Measurements from ENCODE around the gene NDOR1. TPM values are rescaled to one million over a fixed set of nuclear protein-coding genes. Genes with fewer than 3 reads are reported as not detected.
A peak's percentile ranks its signal among the peaks of the same experiment; 100 is the strongest.

NDOR1 gene
- total RNA-seq, 2 donors from 2014 or later: 6.6 TPM

DNA sequence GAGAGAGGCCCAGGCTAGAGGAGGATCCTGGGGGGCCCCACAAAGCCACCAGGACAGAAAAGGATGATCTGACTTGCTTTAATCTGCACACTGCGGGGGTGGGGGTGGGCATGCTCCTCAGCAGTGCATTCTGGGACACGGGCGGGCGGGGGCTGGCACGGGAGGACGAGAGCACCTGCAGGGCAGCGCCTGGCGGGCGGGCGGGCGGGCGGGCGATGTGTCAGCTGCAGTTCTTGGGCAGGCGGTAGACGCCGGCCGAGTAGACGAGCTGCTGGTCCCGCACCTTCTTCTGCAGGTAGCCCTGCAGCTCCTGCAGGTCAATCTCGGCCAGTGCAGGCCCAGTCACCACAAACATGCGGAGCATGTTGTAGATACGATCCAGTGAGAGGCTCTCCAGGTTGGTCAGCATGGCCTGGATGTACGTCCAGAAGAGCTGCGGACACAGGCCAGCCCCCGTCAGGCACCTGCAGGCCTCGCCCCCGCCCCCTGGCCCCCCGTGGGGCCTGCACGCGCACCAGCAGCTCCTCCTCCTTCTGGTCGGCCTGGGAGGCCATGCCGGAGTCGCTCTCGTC lies 30.7 kb upstream of the NDOR1 start:
- H3K4me1 ChIP-seq: peaks cover 0 to 2% of the 10 kb centered on the region in 2 donors
- H3K4me3 ChIP-seq: no peak overlapping the region
- peaks cover 6% of the 10 kb centered on the region for H3K36me3 ChIP-seq
- H3K27me3 ChIP-seq: no peaks in the 10 kb centered on the region
- H3K27ac ChIP-seq: no peak overlapping the region
- TF ChIP-seq, protein P1, sequence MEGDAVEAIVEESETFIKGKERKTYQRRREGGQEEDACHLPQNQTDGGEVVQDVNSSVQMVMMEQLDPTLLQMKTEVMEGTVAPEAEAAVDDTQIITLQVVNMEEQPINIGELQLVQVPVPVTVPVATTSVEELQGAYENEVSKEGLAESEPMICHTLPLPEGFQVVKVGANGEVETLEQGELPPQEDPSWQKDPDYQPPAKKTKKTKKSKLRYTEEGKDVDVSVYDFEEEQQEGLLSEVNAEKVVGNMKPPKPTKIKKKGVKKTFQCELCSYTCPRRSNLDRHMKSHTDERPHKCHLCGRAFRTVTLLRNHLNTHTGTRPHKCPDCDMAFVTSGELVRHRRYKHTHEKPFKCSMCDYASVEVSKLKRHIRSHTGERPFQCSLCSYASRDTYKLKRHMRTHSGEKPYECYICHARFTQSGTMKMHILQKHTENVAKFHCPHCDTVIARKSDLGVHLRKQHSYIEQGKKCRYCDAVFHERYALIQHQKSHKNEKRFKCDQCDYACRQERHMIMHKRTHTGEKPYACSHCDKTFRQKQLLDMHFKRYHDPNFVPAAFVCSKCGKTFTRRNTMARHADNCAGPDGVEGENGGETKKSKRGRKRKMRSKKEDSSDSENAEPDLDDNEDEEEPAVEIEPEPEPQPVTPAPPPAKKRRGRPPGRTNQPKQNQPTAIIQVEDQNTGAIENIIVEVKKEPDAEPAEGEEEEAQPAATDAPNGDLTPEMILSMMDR (IDR thresholded peaks at IDR 0.05): no peak
- DNase-seq (ENCODE audit: low spot score): no peak
- H3K9me3 ChIP-seq: no peaks in the 10 kb centered on the region

DNA sequence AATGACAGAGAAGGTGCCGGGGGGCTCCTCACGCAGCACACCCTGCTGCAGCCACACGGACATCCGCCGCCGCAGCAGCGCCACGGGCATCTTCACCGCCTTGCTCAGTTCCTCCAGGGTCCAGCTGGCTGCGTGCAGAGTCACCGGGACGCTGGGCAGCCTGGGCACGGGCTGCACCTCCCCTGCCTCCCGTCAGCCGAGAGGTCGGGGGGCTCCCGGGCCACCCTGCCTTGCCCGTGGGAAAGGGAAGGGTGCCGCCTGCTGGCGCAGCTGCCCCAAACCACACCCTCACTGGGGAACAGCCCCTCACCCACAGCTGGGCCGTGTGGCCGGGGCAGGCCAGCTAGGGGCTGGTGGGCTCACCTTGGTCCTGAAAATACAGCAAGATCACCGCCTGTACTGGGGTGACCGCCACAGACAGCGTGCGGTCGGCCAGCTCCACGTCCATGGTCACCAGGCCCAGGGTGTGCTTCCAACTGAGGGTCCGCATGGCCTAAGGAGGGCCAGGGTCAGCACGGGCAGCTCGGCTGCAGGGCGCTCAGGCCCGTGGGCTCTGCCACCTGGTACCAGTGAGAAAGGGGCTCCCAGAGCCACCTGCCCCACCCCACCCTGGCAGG lies 30.0 kb upstream of the NDOR1 start:
- H3K27ac ChIP-seq: no peak overlapping the region
- H3K4me1 ChIP-seq: no peaks in the 10 kb centered on the region
- H3K4me3 ChIP-seq: no peak overlapping the region
- peaks cover 13% of the 10 kb centered on the region for H3K36me3 ChIP-seq
- H3K27me3 ChIP-seq: no peaks in the 10 kb centered on the region
- DNase-seq (ENCODE audit: low spot score): no peak
- no peaks in the 10 kb centered on the region for H3K9me3 ChIP-seq
- TF ChIP-seq, protein P1 (IDR thresholded peaks at IDR 0.05): no peak

DNA sequence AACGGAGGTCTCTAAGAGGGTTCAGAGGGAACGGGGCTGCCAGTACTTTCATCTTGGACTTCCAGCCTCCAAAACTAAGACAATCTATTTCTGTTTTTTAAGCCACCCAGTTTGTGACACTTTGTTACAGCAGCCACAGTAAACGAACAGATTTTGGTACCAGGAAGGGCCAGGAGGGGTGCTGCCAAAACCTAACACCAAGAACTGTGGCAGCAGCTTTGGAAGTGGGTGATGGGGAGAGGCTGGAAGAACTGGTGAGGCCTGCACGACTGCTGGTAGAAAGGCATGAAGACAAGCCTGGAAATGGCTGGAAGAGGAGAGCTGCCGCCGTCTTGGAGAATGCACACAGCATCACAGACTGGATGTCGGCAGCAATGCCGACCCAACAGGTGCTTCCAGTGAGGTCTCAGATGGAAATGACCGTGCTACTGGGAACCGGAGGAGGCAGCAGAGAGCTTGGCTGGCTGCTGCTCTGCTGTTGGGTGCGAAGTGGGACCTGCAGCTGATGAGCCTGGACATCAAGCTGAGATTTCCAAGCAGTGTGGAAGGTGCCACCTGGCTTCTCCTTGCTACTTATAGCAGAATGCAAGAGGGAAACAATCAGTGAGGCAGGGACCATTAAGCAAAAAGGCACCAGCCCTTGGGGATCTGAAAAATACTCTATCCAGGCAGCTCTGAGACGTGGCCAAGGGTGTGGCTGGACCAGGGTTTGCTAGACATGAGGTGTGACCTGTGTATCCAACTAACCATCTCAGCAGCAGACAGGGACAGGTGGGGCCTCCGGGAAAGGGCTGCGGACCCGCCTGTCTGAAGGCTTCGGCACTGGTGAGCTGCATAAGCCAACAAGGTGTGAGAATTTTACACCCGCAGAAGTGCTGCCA lies 29.0 kb upstream of the NDOR1 start:
- no peak for DNase-seq (ENCODE audit: low spot score)
- H3K4me1 ChIP-seq: no peaks in the 10 kb centered on the region
- H3K27me3 ChIP-seq: no peaks in the 10 kb centered on the region
- no peaks in the 10 kb centered on the region for H3K9me3 ChIP-seq
- no peak overlapping the region for H3K27ac ChIP-seq
- TF ChIP-seq, protein P1 (IDR thresholded peaks at IDR 0.05): peak in 1 of 2 donors; percentile 47
- peaks cover 23% of the 10 kb centered on the region for H3K36me3 ChIP-seq
- H3K4me3 ChIP-seq: no peak overlapping the region

DNA sequence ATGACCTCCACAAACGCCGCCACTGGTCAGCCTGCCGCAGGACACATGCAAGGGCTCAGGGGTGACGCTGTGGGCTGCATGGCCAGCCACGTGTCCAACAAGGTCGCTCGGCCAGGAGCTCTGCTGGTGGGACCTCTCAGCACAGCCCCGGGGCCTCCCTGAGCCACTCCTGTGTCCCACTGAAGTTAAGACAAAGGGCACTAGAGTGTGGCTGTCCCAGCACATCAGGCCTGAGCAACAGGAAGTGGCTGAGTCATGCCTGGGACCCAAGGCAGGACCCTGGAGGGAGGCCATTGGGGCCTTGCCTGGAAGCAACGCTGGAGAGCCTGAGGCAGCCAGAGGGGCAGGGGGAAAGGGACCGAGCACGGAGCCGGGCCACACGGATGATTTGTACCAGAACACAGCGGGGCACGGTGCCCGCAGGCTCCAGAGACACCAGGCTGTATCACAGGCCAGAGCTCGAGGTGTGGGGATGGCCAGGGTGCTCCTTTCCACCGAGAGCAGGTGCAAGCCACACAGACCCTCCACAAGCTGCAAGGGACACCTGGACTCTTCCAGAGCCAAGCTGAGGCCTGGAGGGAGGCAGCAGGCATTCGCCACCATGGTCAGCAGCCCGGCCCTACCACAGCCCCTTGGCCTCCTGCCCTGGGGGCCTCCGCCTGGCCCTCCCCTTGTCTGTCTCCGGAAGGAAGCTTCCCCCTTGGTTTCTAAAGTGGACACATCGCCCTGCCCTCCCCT lies 27.1 kb upstream of the NDOR1 start:
- Histone ChIP-seq H3K27me3 (no peaks in the 10 kb centered on the region), H3K9me3 (no peaks in the 10 kb centered on the region), H3K27ac (no peak overlapping the region), H3K36me3 (peaks cover 38% of the 10 kb centered on the region), H3K4me1 (no peaks in the 10 kb centered on the region), H3K4me3 (no peak overlapping the region)
- TF ChIP-seq, protein P1 (IDR thresholded peaks at IDR 0.05): no peak
- no peak for DNase-seq (ENCODE audit: low spot score)

DNA sequence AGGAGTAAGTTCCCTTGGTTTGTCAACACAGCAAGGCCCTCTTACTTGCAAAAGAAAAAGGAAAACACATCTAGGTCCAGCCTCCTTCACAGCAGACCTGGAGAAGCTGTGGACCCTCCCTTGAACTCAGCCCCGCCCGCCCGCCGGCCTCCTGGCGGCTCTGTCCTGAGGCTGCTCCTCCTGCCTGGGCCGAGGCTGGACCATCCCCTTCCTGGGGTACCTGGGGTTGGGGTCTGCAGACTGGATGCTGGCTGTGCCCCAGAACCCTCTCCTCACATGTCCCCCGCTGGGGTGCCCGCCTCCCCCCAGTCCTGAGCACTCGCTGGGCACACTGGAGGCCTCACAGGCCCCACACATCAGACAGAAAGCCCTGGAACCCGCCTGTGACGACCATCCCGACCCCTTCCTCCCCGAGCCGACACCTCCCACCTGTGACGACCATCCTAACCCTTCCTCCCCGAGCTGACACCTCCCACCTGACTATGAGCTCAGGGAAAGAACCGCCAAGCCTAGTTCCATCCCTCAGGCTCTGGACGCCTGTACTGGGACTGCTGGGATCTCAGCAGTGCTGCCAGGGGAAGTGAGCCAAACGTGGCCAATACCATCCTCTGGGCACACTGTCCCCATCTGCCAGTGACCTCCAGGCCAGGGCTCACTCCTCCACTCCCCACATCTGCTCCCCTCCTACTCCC lies 26.4 kb upstream of the NDOR1 start:
- H3K4me3 ChIP-seq: no peak overlapping the region
- peaks cover 45% of the 10 kb centered on the region for H3K36me3 ChIP-seq
- H3K27me3 ChIP-seq: no peaks in the 10 kb centered on the region
- TF ChIP-seq, protein P1 (IDR thresholded peaks at IDR 0.05): no peak
- no peak overlapping the region for H3K27ac ChIP-seq
- no peaks in the 10 kb centered on the region for H3K4me1 ChIP-seq
- no peak for DNase-seq (ENCODE audit: low spot score)
- no peaks in the 10 kb centered on the region for H3K9me3 ChIP-seq
